HG03354 (cell line): ENCODE data around the gene USP36.
"Not testable (repeated sequence)": the region's sequence is repeated elsewhere in the genome, so short reads cannot be mapped to it uniquely, and the experiment has no call there.

Source experiments
- ATAC-seq: cut with Tn5 transposase; IDR thresholded peaks from one replicate; pipeline ENCODE4 v1.9.1; 2021; ENCODE audit warnings: mild to moderate bottlenecking; ENCODE audit not compliant: unreplicated experiment, poor library complexity, severe bottlenecking

Gene USP36

DNA sequence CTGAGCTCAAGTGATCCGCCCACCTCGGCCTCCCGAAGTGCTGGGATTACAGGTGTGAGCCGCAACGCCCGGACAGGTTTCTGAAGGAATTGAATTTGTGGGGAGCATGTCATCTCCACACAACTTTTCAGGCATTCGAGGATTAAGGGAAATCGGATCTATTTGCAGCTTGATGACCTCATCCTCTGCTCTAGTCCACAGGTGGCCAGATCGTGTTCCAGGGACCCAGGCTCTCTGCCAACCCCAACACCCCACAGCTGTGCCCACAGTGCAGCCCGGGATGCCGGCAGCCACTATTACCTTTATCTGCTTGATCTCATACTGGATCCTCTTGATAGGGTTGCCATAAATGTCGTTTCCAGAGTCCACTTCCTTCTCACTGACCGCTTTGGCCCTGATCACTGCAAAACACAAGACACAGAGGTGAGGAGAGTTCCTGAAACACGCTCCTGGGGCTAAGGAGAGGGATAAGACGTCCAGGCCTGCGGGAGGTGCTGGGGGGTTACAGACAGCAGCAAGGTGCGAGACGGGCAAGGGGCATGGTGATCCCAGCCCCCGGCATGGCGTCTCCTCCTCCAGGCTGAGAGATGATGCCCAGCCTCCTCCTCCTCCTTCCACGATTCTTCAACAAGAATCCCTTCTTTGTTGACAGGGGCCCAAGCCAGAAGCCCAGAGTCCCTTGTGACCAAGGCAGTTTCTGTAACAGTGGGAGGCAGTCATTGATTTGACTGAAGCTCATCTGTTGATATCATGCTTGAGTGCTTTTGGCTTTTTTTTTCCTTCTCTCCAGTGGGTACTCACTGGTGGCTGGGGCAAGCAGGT is 33.1 kb upstream of the USP36 start:
- no peak for ATAC-seq

DNA sequence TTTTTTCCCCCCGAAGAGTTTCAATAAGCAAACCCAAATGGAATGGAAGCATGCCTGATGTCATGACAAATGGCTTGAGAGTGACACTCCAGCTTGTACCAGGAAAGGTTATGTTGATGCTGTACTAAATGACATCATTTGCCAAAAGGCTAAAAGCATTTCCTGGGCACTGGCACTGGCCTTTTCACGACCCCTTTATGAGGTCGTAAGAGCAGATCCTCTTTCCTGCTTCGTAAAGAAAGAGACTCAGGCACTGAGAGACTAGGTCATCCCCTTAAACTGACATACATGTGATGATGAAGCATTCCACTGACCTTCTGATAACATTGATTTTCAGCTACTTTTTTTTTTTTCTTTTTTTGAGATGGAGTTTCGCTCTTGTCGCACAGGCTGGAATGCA is 31.9 kb upstream of the USP36 start:
- ATAC-seq, result no peak

DNA sequence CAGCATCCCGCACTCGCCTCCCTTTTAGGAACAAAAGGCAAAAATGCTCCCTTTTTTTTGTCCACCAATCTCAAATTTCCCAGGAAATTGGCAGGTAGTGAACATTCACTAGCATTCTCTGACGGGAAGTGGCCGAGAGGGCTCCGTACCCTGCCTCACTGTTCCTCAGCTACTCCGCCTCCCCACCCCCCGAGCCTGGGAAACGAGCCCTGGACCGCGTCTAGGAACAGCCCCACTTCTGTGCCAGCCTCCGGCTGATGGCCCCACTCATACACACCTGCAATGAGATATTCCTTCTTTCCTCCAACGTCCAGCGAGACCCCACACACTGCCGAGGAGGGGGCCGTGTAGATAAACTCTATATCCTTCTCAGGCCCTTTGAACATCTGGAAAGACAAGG is 30.0 kb upstream of the USP36 start:
- ATAC-seq, result no peak

DNA sequence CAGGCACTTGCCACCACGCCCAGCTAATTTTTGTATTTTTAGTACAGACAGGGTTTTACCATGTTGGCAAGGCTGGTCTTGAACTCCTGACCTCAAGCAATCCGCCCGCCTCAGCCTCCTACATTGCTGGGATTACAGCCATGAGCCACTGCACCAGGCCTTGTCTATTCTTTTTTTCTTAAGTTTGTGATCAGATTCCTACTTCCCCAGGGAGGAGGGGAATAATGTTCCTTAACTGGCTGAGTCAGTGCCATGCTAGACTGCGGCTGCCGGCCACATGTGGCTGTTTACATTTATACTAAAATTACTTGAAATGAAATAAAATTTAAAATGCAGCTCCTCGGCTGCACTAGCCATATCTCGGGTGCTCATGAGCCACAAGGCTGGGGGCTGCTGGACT is 27.8 kb upstream of the USP36 start:
- no peak for ATAC-seq

DNA sequence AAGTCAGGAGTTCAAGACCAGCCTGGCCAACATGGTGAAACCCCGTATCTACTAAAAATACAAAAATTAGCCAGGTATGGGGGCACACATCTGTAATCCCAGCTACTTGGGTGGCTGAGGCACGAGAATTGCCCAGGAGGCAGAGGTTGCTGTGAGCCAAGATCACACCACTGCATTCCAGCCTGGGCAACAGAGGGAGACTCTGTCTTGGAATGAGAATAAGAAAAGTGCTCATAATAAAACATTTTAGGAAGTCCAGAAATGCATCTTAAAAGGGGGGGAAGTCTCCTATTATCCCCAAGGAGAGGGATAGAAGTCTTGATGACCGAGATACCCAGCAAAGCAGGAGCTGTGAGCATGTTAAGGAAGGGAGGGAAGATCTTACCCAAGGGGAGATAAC is 26.4 kb upstream of the USP36 start:
- ATAC-seq, result not testable (repeated sequence)

DNA sequence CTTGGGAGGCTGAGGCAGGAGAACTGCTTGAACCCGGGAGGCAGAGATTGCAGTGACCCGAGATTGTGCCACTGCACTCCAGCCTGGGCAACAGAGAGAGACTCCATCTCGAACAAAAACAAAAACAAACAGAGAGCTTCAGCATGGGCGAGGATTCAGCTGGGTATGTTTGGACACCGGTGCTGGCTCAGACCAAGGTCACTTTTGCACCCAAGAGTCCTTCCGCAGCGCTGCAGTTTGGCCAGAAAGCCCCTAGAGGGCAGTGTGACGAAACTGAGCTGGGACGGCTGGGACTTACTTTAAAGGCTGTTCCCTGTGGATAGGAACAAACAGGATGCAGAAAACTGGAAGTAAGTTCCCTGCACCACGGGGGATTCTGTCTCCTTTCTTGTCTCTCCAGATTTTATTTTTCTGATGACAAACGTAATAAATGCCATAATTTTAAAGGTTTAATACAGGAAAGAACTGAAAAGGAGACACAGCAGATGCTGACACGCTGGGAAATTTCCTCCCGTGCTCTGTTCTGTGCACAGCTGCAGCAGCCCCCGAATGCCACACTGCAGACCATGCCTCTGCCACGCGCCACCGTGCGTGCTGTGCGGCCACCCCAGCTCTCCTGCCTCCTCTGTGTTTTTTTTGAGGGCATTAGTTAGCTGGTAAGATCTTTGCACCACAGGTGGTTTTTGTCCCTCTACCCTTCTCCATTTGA is 25.2 kb upstream of the USP36 start:
- no peak for ATAC-seq

DNA sequence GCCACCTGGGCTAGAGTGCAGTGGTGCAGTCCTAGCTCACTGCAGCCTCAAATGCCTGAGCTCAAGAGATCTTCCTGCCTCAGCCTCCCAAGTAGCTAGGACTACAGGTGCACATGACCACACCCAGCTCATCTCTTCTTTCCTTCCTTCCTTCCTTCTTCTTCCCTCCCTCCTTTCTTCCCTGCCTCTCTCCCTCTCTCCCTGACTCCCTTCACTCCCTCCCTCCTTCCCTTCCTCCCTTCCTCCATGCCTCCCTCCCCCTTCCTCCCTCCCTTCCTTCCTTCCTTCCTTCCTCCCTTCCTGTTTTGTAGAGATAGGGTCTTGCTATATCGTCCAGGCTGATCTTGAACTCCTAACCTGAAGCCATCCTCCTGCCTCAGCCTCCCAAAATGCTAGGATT is 23.5 kb upstream of the USP36 start:
- no peak for ATAC-seq

DNA sequence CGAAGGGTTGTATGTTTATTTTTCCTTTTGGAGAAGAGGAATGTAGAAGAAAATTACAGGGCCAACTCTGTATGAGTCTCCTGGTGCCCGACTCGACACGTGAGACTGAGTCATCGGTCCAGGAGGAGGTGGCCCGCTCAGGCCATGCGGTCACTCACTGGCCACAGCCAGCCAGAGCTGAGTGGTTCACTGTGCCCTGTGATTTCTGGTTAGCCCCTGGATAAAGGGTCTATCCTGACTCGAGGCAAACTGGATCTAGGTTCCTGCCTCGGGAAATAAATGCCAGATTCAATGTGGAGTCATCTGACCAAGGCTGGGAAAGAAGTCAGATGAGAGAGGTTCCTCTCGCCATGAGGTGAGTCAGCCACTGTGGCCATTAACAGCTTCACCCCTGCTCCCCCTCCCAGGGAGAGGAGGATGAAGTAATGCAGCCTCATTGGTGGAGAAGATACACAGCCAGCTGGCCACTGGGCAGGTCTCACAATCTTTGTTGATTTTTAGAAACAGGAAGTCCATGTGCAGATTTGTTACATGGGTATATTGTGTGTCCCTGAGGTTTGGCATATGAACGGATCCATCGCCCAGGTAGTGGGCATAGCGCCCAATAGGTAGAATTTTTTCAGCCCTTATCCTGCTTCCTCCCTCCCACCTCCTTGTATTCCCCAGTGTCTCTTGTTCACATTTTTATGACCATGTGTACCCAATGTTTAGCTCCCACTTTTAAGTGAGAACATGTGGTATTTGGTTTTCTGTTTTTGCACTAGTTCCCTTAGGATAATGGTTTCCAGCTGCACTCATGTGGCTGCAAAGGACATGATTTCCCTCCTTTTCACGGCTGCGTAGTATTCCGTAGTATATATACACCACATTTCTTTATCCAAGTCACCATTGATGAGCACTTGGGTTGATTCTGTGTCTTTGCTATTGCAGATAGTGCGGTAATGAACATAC is 21.7 kb upstream of the USP36 start:
- ATAC-seq, result no peak

DNA sequence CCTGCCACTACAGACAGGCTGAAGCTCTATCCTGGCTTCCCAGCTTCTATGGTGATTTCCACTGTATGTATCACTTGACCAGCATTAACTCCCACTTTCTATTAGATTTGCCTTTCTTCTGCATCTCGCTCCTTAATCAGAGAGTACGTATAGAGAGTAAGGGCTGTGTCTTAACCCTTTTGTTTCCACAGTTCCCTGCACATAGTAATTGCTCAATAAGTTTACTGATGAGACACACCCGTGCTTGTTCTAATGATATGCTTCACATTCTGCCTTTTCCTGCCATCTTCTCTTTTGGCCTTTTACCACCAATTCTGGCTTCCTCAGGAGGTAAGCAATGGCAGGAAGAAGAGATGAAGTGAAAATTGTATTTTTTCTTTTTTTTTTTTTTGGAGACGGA is 20.6 kb upstream of the USP36 start:
- ATAC-seq, result no peak

DNA sequence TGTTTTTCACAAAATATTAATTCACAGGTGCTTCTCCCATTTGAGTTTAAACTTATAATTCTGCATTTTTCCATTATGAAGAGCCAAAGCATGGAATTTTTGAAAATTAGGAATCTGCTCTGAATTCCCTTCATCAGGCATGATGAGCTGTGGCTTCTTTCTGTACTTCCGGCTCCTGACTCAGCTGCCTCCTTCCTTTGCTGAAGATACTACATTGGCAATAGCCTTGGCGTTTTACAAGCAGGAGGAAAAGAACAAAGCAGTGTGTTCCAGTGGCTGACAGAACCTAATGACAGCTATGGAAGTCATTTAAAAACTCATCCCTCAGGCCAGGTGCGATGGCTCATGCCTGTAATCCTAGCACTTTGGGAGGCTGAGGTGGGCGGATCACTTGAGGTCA is 18.4 kb upstream of the USP36 start:
- no peak for ATAC-seq

DNA sequence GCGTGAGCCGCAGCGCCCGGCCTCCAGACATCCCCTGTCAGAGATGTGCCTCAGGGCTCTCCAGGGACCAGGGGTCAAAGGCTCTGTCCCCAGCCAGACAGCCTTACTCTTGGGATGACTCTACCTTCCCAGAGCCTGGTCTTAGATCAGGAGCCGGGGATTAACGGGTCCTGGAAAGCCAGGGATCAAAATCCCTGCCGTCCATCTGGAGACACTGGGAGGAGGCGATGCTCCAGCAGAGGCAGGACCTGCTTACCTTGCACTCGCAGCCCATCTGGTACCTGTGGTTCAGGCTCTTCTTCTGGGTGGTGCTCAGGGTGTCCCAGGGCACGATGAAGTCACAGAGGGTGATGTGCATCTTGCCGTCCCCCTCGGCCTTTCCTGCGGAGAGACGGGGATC is 16.7 kb upstream of the USP36 start:
- ATAC-seq, result no peak

DNA sequence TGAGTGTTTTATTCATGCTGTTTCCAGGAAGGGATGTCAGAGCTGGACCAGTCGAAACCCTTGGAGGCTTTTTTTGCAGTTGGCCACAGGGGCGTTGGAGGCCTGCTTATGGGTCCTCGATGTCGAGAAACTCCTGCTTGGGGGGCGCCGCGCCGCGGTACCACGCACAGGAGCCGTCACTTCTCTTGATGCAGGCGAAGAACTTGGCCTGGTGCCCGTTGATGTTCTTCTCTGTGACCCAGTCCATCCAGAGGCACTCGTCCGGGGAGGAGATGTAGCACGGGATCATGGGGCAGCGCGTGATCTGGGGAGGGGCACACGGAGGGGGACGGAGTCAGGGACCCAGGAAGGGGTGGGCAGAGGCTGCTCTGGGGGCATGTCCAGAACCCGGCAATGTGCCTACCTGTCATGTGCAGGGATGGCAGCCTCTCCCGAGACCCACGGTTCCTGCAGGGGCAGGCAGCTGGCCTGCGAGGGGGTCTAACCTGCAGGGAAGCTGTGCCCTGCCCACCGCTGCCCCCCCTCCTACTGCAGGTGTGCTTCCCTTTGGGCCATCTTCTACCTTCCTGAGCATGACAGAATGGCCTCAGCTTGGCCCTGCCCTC is 15.0 kb upstream of the USP36 start:
- ATAC-seq, result no peak

DNA sequence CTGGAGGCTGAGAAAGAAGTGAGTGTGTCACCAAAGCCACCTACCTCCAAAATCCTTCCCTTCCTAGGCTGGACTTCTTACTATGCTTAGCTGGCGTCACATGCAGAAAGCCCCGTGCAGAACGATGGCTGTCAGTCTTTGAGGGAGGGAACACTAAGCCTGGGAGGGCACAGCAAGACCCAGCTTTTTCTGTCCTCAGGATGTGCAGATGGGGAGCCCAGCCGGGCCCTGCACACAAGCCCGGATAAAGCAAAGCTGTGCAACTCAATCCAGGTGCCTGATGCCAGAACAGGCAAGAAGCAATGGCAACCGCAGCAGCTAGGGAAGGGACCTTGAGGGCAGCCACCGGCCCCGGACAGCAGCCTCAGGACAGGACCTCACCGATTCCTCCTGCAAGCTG is 13.9 kb upstream of the USP36 start:
- ATAC-seq, result no peak

DNA sequence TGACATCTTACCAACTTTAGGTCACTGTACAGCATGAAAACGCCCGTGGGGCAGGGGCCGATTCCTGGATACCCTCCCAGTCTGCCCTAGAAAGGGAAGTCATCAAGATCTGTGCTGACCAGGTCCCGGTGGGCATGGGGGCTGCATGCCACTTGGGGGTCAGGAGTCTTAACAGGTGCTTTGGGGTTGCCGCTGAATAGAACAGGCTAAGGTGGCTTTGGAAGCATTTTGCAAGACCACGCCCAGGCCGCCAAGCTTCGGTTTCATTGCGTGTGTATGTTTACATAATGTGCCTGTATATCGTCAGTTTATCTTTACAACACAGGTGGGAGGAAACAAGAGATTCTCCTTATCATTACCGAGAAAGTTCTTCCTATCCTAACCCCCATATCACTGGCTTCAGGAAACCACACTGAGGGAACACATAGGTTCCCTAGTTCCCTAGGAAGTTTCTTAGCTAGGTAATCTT is 13.3 kb upstream of the USP36 start:
- ATAC-seq, result no peak

DNA sequence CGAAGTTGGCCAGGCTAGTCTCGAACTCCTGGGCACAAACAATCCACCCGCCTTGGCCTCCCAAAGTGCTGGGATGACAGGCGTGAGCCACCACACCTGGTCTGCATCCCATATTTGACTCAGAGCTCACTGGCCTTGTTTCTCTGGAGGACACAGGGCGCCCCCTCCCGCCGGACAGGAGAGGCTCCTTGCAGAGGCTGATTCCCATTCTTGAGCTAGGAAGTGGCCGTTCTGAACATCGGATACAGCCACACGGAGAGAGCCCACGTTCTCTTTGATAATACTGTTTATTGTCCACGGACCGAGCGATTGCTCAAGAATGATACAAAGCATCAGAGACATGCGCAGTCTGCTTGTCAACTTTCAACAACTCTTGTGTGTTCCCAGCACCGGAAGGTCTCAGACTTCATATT is 12.1 kb upstream of the USP36 start:
- ATAC-seq, result no peak

DNA sequence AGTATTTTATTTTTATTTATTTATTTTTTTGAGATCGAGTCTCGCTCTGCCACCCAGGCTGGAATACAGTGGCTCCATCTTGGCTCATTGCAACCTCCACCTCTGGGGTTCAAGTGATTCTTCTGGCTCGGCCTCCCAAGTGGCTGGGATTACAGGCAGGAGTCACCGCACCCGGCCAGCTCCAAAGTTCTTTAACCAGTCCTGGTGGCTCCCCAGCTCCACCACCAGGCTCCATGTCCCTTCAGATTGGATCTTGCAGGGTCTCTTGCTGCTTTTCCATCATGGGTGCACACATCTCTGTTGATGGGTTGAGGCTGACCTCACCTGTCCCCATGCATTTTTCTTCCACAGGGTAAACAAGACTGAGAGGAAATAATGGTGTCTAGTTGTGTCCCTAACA is 8.4 kb upstream of the USP36 start:
- ATAC-seq, result no peak

DNA sequence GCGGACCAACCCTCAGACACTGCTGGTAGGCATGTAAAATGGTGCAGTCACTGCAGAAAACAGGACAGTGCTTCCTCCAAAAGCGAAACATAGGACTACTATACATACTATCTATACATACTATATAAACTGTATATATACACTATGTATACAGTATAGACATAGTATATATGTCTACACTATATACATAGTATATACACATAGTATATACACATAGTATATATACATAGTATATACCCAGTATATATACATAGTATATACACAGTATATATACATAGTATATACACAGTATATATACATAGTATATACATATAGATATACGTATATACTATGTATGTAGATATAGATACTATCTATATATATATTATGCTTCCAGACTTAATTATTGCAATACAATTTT is 6.4 kb upstream of the USP36 start:
- no peak for ATAC-seq

DNA sequence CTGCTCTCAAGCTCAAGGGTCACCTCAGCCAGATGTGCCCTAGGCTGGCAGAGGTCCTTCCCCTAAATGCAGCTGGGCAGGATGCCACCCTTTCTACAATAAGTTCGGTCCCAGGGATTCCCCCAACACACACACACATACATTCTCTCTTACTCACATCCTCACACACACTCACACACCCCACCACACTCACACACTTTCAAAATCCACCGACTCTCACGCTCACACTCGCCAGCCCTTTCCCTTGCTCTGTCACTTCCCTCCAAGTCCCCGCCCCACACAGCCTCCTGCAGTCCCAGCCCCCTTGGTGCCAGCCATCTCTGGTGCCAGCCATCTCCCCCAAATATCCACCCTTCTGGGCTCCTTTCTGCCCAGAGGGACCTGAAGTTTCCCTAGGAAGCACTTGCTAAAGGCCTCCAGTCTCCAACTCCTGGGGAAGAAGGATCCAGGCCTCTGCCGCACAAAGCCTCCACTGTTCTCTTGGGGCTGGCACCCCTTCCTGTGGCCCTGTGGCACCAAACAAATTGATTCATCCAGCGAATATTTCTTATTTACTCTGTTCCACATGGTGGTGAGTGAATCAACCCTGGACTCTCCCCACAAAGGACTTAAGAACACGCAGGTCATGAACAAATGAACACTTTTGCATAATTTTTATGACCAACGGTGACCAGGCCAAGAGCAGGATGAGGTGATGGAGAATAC is 3.8 kb upstream of the USP36 start:
- no peak for ATAC-seq

DNA sequence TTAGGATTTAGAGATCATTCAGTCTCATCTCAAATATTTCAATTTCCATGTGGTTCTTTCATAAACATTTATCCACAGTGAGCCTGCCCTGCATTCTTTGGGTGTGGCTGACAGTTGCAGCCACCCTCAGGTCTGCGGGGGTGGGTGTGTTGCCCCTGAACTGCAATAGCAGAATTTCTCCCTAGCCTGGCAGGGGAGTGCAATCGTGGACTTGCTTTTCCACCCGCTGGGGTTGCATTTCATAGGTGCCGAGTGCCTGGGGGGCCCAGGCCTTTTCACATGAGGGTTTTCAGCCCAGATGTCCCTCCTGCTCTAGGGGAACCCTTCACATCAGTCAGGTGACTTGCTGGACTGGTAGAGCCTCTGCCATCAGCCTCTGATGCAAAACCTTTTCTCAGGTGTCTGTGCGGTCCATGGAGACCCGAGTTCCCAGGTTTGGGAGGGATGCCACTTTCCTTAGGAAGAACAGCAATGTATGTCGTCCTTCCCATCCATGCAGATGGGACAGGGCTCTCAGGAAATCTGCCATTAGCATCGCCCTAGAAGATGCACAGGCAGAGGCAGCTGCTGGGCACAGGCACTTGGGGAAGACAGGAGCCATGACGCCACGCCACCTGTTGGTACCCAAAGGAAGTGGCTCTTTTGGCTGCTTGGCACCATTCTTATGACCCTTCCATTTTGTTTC is 2.4 kb upstream of the USP36 start:
- no peak for ATAC-seq
